NCI-H1436 treated with DMSO at 0.1 percent for 48 hours (cell line): ENCODE measurements around the gene KSR2.
A peak's percentile ranks its signal among the peaks of the same experiment; 100 is the strongest.
"Not testable (repeated sequence)": the region's sequence is repeated elsewhere in the genome, so short reads cannot be mapped to it uniquely, and the experiment has no call there.

Experiments used
- DNase-seq: peaks from one replicate; lab custom pipeline; 2025; lab: John Stamatoyannopoulos, UW

The KSR2 gene

GRCh38 chr12:117968826-117969659 is at the start of gene KSR2:
Gene KSR2 (minus strand): TSS chr12:117968990. CDS start chr12:117968255, 735 bp downstream.
- DNase-seq, result peak; percentile 13

- no peak for DNase-seq
Observed at GRCh38 chr12:118017926-118018325, 49.1 kb upstream of the KSR2 start.

GRCh38 chr12:118016424-118017264 is 47.9 kb upstream of the KSR2 start, which contains the start of gene RFC5:
Gene RFC5 (plus strand): TSS chr12:118016703. CDS start chr12:118016828, 125 bp downstream.
- DNase-seq, result peak; percentile 81

GRCh38 chr12:118015944-118016343 is 47.2 kb upstream of the KSR2 start:
- no peak for DNase-seq

- no peak for DNase-seq
Observed at GRCh38 chr12:118015306-118015705, 46.5 kb upstream of the KSR2 start.

- DNase-seq, result no peak
Observed at GRCh38 chr12:118013283-118013682, 44.5 kb upstream of the KSR2 start.

GRCh38 chr12:118011961-118012360 is 43.2 kb upstream of the KSR2 start:
- DNase-seq, result no peak

GRCh38 chr12:118011377-118011776 is 42.6 kb upstream of the KSR2 start:
- DNase-seq, result no peak

- DNase-seq, result no peak
Observed at GRCh38 chr12:118010903-118011302, 42.1 kb upstream of the KSR2 start.

- not testable (repeated sequence) for DNase-seq
Observed at GRCh38 chr12:117999806-118000205, 31.0 kb upstream of the KSR2 start.

- no peak for DNase-seq
Observed at GRCh38 chr12:117998719-117999118, 29.9 kb upstream of the KSR2 start.

- no peak for DNase-seq
Observed at GRCh38 chr12:117994551-117995438, 26.0 kb upstream of the KSR2 start.

- no peak for DNase-seq
Observed at GRCh38 chr12:117986705-117987469, 18.1 kb upstream of the KSR2 start.

- no peak for DNase-seq
Observed at GRCh38 chr12:117985182-117985581, 16.4 kb upstream of the KSR2 start.

- DNase-seq, result no peak
Observed at GRCh38 chr12:117981267-117981666, 12.5 kb upstream of the KSR2 start.

GRCh38 chr12:117980616-117981015 is 11.8 kb upstream of the KSR2 start:
- no peak for DNase-seq

GRCh38 chr12:117977373-117977772 is 8.6 kb upstream of the KSR2 start:
- DNase-seq, result no peak

GRCh38 chr12:117975006-117975405 is 6.2 kb upstream of the KSR2 start:
- DNase-seq, result no peak

- DNase-seq, result no peak
Observed at GRCh38 chr12:117972301-117972700, 3.5 kb upstream of the KSR2 start.

- no peak for DNase-seq
Observed at GRCh38 chr12:117970334-117970733, 1.5 kb upstream of the KSR2 start.

- no peak for DNase-seq
Observed at GRCh38 chr12:117968151-117968789, 520 bp downstream of the KSR2 start.
